Trophoblast cell (in vitro differentiated cells and primary cell): ENCODE measurements around the gene CABP1. TPM values are rescaled to one million over a fixed set of nuclear protein-coding genes. Genes with fewer than 3 reads are reported as not detected.

Experiments
- DNase-seq, 2 donors: peaks; one replicate each; pipeline ENCODE4 v3.0.0-alpha.2; 2016
- H2AFZ ChIP-seq: 2 replicates; pipeline ENCODE4 v1.6.1; 2013; ENCODE audit warnings: low read length, moderate library complexity, mild to moderate bottlenecking; ENCODE audit not compliant: insufficient read depth, poor library complexity
- H2AK5ac ChIP-seq: 2 replicates; pipeline ENCODE4 v1.6.1; 2013; ENCODE audit warnings: mild to moderate bottlenecking, low read length
- H2BK120ac ChIP-seq: 2 replicates; pipeline ENCODE4 v1.6.1; 2013; ENCODE audit warnings: low read length, mild to moderate bottlenecking, moderate library complexity; ENCODE audit not compliant: insufficient read depth, poor library complexity
- H2BK12ac ChIP-seq: 2 replicates; pipeline ENCODE4 v1.6.1; 2013; ENCODE audit warnings: mild to moderate bottlenecking, low read length, moderate library complexity
- H2BK5ac ChIP-seq: 2 replicates; pipeline ENCODE4 v1.6.1; 2013; ENCODE audit warnings: low read length, low read depth, moderate library complexity, mild to moderate bottlenecking; ENCODE audit not compliant: poor library complexity
- H3K14ac ChIP-seq: 2 replicates; pipeline ENCODE4 v1.6.1; 2013; ENCODE audit warnings: mild to moderate bottlenecking, low read length
- H3K18ac ChIP-seq: 2 replicates; pipeline ENCODE4 v1.6.1; 2013; ENCODE audit warnings: mild to moderate bottlenecking, low read length
- H3K23ac ChIP-seq: 2 replicates; pipeline ENCODE4 v1.6.1; 2013; ENCODE audit warnings: low read length
- H3K27ac ChIP-seq: 2 replicates; pipeline ENCODE4 v1.5.1; 2013; ENCODE audit warnings: low read depth, mild to moderate bottlenecking, inconsistent platforms, low read length, moderate library complexity
- H3K27me3 ChIP-seq: 2 replicates; pipeline ENCODE4 v1.6.1; 2013; ENCODE audit warnings: inconsistent platforms, mild to moderate bottlenecking, low read length, moderate library complexity; ENCODE audit not compliant: insufficient read depth
- H3K36me3 ChIP-seq, 2 experiments: 1 replicate in 1 of 2; 2 replicates in 1 of 2; pipeline ENCODE4 v1.6.1; 2013; ENCODE audit warnings: low read length in 2 of 2, mild to moderate bottlenecking in 2 of 2, moderate library complexity in 1 of 2; ENCODE audit not compliant: insufficient read depth in 2 of 2, control insufficient read depth in 1 of 2
- H3K4ac ChIP-seq: 2 replicates; pipeline ENCODE4 v1.6.1; 2013; ENCODE audit warnings: low read depth, mild to moderate bottlenecking, low read length, moderate library complexity
- H3K4me1 ChIP-seq, 2 experiments: 1 replicate in 1 of 2; 2 replicates in 1 of 2; pipeline ENCODE4 v1.6.1; 2013; ENCODE audit warnings: low read length in 2 of 2, mild to moderate bottlenecking in 2 of 2, moderate library complexity in 1 of 2; ENCODE audit not compliant: insufficient read depth in 2 of 2, control insufficient read depth in 1 of 2
- H3K4me2 ChIP-seq: 2 replicates; pipeline ENCODE4 v1.6.1; 2013; ENCODE audit warnings: inconsistent platforms, mild to moderate bottlenecking, low read length, moderate library complexity
- H3K4me3 ChIP-seq: 2 replicates; pipeline ENCODE4 v1.5.1; 2013; ENCODE audit warnings: mild to moderate bottlenecking, low read depth, low read length, inconsistent platforms
- H3K79me1 ChIP-seq: one replicate; pipeline ENCODE4 v1.6.1; 2013; ENCODE audit warnings: low read length
- H3K79me2 ChIP-seq: 2 replicates; pipeline ENCODE4 v1.6.1; 2013; ENCODE audit warnings: low read length, mild to moderate bottlenecking; ENCODE audit not compliant: control insufficient read depth, insufficient read depth, poor library complexity
- H3K9ac ChIP-seq: 2 replicates; pipeline ENCODE4 v1.6.1; 2013; ENCODE audit warnings: mild to moderate bottlenecking, low read length
- H3K9me3 ChIP-seq: 2 replicates; pipeline ENCODE4 v1.6.1; 2013; ENCODE audit warnings: low read depth, mild to moderate bottlenecking, control low read depth, inconsistent platforms, low read length; ENCODE audit not compliant: insufficient read depth
- H4K12ac ChIP-seq: 2 replicates; pipeline ENCODE4 v1.6.1; 2013; ENCODE audit warnings: low read depth, mild to moderate bottlenecking, low read length, moderate library complexity
- H4K8ac ChIP-seq: 2 replicates; pipeline ENCODE4 v1.6.1; 2013; ENCODE audit warnings: low read depth, mild to moderate bottlenecking, low read length, moderate library complexity
- H4K91ac ChIP-seq: one replicate; pipeline ENCODE4 v1.6.1; 2013; ENCODE audit warnings: low read depth, mild to moderate bottlenecking, low read length, moderate library complexity
- WGBS: extraction: QIAGEN DNeasy Blood & Tissue Kit; methylation state at CpG from one replicate; pipeline ENCODE4 v1.1.7; 2013; ENCODE audit warnings: missing lambda C conversion rate; ENCODE audit not compliant: insufficient read length, insufficient coverage; ENCODE audit errors: extremely low coverage; 5-methylcytosine and 5-hydroxymethylcytosine counted together
- polyA plus RNA-seq: library from polyadenylated mRNA; stranded (reverse); fragments of 200-250 nt; gene quantifications from 2 replicates; pipeline ENCODE4 v1.2.3, GENCODE V29; 2013

Gene CABP1
- polyA plus RNA-seq = 0.01 and 0.03 TPM in 2 replicates

- Histone ChIP-seq H2AFZ (peak within 1 kb of the TSS; percentile 61), H3K18ac (no peak within 1 kb of the TSS), H3K4me1 (peaks cover 2 to 13% of the 10 kb centered on the region in 2 experiments), H2BK120ac (no peak within 1 kb of the TSS), H3K36me3 (no peaks in the 10 kb centered on the region), H3K9ac (no peak within 1 kb of the TSS), H2BK5ac (no peak within 1 kb of the TSS), H3K4me2 (peak within 1 kb of the TSS; percentile 99), H3K27ac (no peak within 1 kb of the TSS), H2BK12ac (no peak within 1 kb of the TSS), H3K14ac (no peak within 1 kb of the TSS), H3K4ac (no peak within 1 kb of the TSS), H3K27me3 (peaks cover 32% of the 10 kb centered on the region), H2AK5ac (no peak within 1 kb of the TSS), H4K91ac (no peak within 1 kb of the TSS), H3K23ac (no peak within 1 kb of the TSS), H3K79me2 (no peaks in the 10 kb centered on the region), H4K8ac (no peak within 1 kb of the TSS), H3K9me3 (no peaks in the 10 kb centered on the region), H3K4me3 (peak within 1 kb of the TSS; percentile 60), H4K12ac (no peak within 1 kb of the TSS), H3K79me1 (no peaks in the 10 kb centered on the region)
- WGBS = no CpG with 5 or more reads among the region's 56 CpGs
- DNase-seq = peak in 1 of 2 donors; percentile 31
Measured at GRCh38 chr12:120639771-120640721, at the start of gene CABP1. Gene CABP1, plus strand, starts transcription at chr12:120640626. Its CDS starts 60 bp downstream, at chr12:120640686.

- no peak overlapping the region for H4K8ac ChIP-seq
- no peak overlapping the region for H3K27ac ChIP-seq
- H2BK5ac ChIP-seq = no peak overlapping the region
- H4K91ac ChIP-seq = no peak overlapping the region
- WGBS = no CpG with 5 or more reads among the region's 6 CpGs
- H2BK12ac ChIP-seq = no peak overlapping the region
- no peak overlapping the region for H3K4me3 ChIP-seq
- H3K18ac ChIP-seq = no peak overlapping the region
- H2AK5ac ChIP-seq = no peak overlapping the region
- no peak overlapping the region for H4K12ac ChIP-seq
- no peak overlapping the region for H3K9ac ChIP-seq
- H3K27me3 ChIP-seq = no peaks in the 10 kb centered on the region
- H3K36me3 ChIP-seq = no peaks in the 10 kb centered on the region
- no peak overlapping the region for H3K4ac ChIP-seq
- no peak overlapping the region for H2AFZ ChIP-seq
- H3K4me1 ChIP-seq = no peaks in the 10 kb centered on the region
- H3K79me2 ChIP-seq = no peaks in the 10 kb centered on the region
- no peaks in the 10 kb centered on the region for H3K79me1 ChIP-seq
- H3K4me2 ChIP-seq = no peak overlapping the region
- peaks cover 2% of the 10 kb centered on the region for H3K9me3 ChIP-seq
- H2BK120ac ChIP-seq = no peak overlapping the region
- H3K23ac ChIP-seq = no peak overlapping the region
- no peak for DNase-seq
- H3K14ac ChIP-seq = no peak overlapping the region
Measured at GRCh38 chr12:120590741-120591407, 49.6 kb upstream of the CABP1 start.

DNA sequence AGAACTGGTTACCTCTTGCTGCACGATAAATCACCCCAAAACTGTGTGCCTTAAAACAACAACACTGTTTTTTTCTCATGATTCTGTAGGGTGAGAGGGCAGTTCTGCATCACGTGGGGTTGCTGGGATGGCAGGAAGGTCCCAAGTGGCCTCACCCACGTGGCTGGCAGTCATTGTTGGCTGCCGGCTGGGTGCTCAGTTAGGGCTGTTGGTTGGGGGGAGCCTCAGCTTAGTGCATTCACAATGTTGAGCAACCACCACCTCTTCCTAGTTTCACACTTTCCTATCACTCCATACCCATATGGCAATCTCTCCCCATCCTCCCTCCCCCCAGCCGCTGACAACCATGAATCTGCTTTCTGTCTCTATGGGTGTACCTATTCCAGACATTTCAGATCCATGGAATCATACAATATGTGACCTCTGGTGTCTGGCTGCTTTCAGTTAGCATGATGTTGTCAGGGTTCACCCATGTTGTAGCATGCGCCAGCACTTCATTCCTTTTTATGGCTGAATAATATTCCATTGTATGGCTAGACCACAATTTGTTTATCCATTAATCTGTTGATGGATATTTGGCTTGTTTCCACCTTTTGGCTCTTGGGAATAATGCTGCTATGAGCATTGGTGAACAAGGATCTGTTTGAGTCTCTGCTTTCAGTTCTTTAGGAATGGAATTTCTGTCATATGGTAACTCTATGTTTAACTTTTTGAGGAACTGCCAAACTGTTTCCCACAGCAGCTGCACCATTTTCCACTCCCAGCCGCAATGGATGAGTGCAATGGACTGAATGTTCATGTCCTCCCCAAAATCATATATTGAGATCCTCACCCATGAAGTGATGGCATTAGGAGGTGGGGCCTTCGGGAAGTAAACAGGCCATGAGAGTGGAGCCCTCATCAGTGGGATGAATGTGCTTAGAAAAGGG lies 48.0 kb upstream of the CABP1 start:
- no peak overlapping the region for H3K4me3 ChIP-seq
- no peak overlapping the region for H2AK5ac ChIP-seq
- H3K9ac ChIP-seq = no peak overlapping the region
- peaks cover 2% of the 10 kb centered on the region for H3K9me3 ChIP-seq
- H3K4me2 ChIP-seq = no peak overlapping the region
- no peaks in the 10 kb centered on the region for H3K27me3 ChIP-seq
- no CpG with 5 or more reads among the region's 8 CpGs for WGBS
- no peak overlapping the region for H3K23ac ChIP-seq
- H3K18ac ChIP-seq = no peak overlapping the region
- no peak overlapping the region for H3K14ac ChIP-seq
- H3K27ac ChIP-seq = no peak overlapping the region
- H4K12ac ChIP-seq = no peak overlapping the region
- H4K91ac ChIP-seq = no peak overlapping the region
- no peaks in the 10 kb centered on the region for H3K79me2 ChIP-seq
- no peaks in the 10 kb centered on the region for H3K4me1 ChIP-seq
- no peak overlapping the region for H2AFZ ChIP-seq
- H3K36me3 ChIP-seq = no peaks in the 10 kb centered on the region
- H2BK12ac ChIP-seq = no peak overlapping the region
- no peak overlapping the region for H2BK120ac ChIP-seq
- H4K8ac ChIP-seq = no peak overlapping the region
- no peaks in the 10 kb centered on the region for H3K79me1 ChIP-seq
- H2BK5ac ChIP-seq = no peak overlapping the region
- no peak overlapping the region for H3K4ac ChIP-seq
- DNase-seq = no peak

DNA sequence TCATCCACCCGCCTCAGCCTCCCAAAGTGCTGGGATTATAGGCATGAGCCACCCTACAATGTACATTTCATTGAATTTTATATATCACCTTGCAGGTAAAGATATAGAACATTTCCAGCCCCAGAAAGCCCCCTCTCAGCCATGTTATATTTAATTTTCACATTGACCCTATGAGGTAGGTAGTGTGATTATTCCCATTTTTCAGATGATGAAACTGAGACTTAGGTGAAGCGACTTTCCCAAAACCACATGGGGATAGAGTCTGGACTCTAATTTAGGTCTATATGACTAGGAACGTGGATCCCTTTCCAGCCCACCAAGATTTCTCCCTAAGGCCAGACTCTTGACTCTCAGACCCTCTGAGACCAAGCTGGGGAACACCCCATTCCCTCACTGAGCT lies 43.5 kb upstream of the CABP1 start:
- no CpG with 5 or more reads among the region's 3 CpGs for WGBS
- H3K14ac ChIP-seq = no peak overlapping the region
- no peak overlapping the region for H3K9ac ChIP-seq

More for the DNA sequence above, 43.5 kb upstream of the CABP1 start:
- Histone ChIP-seq H3K36me3 (no peaks in the 10 kb centered on the region), H3K27me3 (no peaks in the 10 kb centered on the region), H2BK120ac (no peak overlapping the region), H4K8ac (no peak overlapping the region), H3K4me1 (no peaks in the 10 kb centered on the region), H3K79me2 (no peaks in the 10 kb centered on the region), H3K23ac (no peak overlapping the region), H4K91ac (no peak overlapping the region), H3K4me3 (no peak overlapping the region), H2BK5ac (no peak overlapping the region), H2BK12ac (no peak overlapping the region), H2AFZ (no peak overlapping the region), H2AK5ac (no peak overlapping the region), H3K4ac (no peak overlapping the region), H3K4me2 (no peak overlapping the region), H3K79me1 (no peaks in the 10 kb centered on the region), H3K9me3 (no peaks in the 10 kb centered on the region), H4K12ac (no peak overlapping the region), H3K27ac (no peak overlapping the region), H3K18ac (no peak overlapping the region)
- no peak for DNase-seq
